NCI-H2171 (cell line): Measurements from ENCODE around the gene CA4.

Experiments
- DNase-seq: peaks from one replicate; lab custom pipeline; 2025; lab: John Stamatoyannopoulos, UW

The CA4 gene

DNA sequence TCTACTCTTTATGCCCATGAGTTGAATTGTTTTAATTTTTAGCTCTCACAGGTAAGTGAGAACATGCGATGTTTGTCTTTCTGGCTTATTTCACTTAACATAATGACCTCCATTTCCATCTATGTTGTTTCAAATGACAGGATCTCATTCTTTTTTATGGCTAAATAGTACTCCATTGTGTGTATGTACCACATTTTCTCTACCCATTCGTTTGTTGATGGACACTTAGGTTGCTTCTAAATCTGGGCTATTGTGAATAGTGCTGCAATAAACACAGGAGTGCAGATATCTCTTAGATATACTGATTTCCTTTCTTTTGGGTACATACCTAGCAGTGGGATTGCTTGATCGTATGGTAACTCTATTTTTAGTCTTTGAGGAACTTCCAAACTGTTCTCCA lies 19.3 kb upstream of the CA4 start:
- DNase-seq = no peak

DNA sequence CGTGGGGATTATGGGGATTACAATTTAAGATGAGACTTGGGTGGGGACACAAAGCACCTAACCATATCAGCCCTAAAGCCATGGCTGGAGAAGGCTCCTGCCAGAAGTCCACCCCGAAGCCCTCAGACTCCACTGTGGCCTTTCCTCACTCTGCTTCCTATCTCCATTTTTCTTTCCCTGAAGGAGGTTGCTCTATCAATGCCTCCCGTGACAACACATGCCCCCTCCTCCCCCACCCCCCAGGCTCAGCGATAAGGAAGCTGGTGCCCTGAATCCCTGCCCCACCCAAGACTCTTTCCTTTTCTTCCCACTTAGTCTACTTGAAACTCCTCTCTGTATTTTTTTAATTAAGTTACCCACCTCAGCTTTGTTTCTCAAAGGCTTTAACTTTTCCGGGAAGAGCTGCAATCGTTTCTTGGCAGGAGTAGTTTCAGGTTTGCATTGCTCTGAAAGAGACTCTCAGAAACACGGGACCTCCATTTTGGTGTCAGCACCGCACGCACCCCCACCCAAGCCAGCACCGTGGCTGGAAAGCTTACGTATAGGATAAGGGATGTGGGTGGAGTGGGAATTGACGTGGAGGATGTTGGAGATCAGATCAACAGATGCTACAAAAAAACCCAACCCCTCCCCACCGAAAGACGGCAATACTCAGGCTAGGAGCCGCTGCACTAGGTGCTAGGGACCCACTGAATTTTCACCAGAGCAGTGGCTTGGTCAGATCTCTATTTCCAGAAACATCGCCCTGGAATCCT lies 15.2 kb upstream of the CA4 start:
- peak; percentile 25 for DNase-seq

DNA sequence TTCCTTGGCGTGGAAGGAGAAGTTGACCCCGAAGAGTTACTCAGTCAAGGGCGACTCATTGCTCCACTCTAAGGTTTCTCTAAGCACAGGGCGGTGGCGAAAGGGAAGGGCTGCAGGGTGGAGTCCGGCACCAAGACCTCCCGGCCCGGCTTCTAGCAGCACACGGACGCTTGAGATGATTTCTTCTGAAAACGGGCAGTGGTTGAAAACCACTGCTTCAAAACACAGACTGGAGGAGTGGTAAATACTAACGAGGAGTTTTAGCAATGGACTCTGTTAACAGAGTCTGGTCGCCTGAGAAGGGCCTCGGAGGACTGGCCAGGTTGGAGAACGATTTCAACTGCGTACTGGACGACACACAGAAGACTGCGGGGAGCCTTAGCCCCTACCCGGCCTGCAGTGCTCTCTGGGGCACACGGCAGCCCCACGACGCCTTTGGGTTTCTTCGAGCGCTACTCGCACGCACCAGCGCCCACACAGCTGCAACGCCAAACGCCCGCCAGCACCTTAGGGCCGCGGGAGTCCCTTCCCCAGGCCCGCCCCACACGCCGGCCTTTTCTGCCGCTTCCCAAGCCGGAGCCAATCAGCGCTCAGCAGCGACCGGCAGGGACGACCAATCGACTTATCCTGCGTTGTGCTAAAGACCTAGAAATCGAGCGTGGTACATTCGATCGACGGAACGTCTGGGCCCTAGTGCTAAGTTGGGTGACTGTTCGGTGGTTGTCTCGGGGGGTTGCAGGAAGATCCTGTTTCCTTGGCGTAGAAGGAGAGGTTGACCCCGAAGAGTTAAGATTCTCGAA lies 14.4 kb upstream of the CA4 start:
- DNase-seq = peak; percentile 92

DNA sequence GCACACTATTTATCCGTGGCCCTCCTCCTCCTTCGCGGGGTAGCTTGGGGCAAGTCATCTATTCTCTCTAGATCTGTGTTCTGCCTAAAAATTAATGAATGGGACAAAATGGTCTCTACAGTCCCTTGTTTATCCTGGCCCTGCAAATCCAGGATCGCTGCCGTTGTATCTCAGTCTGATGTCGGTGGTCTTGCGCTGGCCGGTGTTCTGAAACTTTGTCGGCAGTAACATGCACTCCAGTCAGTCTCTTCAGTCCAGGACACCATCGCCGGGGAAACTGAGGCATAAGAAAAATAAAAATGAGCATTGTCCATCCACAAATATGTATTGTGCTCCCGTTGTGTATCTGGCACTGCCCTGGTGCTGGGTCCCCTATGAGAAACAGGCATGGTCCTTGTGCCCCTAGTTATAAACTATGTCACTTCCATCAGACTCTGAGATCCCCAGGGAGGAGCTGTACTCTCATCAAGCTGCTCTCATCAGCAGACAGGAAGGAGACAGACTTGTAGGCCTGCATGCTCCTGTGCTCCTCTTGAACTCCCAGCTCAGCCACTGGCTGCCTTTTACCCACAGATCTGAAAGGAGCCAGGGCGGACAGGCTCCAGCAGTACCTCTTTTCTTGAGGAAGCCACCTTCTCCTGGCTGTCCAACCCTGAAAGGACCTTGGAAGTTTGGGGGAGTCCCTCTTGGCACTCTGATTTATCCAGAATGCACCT lies 13.7 kb upstream of the CA4 start:
- DNase-seq = no peak

DNA sequence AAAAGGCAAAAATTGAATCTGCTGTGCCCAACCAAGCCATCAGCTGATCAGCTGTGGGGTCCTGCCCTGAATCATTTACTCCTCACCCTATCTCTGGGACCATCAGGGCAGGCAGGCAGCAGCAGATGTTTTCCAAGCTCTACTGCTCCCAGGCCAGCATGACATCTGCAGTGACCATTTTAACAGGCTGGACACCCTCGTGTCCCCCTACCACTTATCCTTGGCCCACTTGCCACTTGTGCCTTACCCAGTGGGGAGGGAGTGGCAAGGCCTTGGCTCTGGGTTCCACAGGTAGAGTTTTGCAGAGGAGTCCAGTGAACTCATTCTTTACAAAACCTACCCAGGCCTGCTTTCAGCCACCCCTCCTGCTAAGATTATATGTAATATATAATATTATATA lies 12.0 kb upstream of the CA4 start:
- DNase-seq = no peak

DNA sequence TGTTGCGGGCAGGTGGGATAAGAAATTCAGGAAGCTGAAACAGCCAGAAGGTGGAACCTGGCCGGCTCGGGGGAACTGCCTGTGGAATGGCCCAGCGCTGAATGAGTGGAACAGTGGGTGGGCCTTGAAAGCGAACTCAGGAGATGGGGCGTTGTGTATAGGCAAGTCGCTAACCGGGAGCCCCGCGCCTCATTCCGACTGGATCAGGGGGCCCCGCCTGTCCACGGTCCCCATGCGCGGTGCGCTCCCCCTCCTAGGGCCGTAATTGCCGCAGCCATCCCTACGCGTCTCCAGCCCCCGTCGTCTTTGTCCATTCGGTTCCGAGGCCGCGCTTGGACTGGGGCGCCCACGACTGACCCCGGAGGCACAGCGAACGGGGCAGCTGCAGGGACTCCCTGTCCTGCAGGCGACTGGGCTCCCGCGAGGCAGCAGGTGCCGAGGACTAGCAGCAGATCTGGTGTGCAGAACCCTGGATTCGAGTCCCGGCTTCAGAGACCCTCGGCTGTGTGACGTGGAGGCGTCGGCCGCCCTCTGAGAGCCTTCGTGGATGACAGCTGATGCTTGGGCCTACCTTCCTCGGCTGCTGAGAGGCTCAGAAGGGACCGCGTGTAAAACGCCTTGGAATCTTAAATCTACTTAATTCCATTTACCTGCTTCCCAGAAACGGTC lies 10.9 kb upstream of the CA4 start:
- no peak for DNase-seq

DNA sequence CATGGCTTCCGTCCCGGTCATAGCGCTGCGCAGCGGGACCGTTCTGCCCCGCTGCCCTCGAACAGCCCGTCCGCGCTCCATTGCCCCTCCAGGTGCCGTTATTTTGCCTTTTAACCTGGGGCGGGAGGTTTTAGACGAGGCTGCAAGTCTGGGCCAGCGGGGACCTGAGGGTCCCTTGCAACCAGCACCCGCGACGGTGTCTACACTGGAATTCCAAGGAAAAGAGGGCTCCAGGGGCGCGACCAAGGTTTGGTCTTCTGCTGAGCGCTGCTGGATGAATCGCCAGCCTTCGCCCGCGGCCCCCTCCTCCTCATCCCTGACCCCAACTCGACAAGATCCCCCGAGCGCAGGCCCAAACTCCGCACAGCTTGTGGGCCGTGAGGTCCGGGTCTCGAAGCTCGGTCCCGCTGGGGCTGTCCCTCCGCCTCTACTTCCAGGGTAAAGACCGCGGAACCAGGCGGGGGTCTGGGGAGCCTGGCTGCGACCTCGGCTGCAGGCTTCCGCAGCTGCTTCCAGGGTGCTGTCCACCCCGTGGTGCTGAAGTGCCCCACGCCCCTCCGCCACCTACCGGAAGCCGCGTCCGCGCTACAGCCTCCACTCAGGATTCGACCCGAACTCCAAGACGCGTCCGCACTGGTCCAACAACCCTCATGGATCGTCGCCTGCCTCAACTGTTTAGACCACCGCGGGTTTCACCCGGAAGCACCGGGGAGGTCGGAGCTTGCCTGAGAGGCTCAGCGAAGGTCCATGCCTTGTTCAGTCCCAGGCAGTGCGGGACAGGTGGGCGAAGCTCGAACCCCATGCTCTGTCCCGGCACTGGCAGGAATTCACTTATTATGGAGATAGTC lies 10.1 kb upstream of the CA4 start:
- DNase-seq = no peak

DNA sequence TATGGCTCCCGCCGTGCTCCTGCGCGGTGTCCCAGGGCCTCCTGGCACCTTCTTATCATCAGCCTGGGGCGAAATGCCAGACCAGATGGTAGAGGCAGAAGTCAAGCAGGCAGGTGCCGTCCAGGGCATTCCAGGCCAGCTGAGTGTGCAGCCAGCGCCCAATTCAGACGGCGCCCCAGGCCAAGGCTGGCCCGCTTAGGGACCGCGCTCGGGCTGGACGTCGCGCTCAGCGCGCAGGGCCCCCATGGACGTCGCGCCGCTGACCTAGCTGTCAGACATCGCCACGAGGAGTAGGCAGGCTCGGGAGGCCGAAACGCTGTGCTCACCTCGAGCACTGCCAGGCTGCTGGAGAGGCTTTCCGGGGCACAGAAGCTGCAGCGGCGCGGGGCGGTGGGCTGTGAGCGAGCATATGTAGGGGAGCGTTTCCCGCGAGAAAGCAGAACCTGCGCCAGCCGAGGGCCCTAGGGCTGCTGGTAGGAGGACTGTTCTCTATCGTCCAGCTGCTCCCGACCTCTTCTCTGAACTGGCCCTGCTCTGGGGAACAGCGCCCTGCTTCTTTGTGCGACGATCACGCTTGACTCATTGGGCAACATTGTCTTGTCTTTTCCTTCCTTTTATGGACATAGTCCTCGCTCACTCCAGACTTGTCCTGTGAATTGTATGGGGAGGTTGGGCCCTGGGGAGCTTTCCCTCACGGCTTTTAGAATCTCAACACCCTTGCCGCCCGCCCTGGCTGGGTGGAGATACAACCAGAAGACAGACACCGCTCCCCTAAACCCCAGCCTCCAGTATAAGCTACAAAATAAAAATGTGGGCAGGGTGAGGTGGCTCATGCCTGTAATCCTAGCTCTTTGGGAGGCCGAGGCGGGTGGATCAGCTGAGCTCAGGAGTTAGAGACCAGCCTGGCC lies 8.4 kb upstream of the CA4 start:
- no peak for DNase-seq

DNA sequence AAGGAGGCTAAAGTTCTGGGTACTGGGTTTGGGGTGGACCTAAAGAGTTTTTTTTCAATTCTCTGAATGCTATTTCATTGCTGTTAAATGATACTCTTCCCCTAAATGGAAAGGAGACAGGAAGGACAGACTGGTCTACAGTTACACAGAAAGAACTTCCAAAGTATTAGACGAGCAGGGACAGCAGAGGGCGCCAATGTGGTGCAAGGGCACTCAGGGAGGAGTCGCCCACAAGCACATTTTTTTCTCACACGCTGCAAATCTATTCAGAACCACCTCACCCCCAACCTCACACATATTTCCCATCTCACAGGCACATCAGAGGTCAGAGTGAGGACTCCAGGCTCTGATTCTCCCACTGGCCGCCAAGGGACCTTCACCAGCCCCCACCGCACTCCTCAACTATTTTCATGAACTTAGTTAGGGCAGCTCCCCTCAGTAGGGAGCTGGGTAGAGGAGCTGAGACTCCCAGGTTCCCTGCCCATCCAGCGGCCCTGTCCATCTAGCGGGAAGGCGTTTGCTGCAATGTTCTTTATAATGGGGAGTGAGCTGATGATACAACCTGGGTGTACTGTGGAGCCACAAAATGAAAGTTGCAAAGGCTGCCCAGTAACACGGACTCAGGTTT lies 6.8 kb upstream of the CA4 start:
- DNase-seq = peak; percentile 78

DNA sequence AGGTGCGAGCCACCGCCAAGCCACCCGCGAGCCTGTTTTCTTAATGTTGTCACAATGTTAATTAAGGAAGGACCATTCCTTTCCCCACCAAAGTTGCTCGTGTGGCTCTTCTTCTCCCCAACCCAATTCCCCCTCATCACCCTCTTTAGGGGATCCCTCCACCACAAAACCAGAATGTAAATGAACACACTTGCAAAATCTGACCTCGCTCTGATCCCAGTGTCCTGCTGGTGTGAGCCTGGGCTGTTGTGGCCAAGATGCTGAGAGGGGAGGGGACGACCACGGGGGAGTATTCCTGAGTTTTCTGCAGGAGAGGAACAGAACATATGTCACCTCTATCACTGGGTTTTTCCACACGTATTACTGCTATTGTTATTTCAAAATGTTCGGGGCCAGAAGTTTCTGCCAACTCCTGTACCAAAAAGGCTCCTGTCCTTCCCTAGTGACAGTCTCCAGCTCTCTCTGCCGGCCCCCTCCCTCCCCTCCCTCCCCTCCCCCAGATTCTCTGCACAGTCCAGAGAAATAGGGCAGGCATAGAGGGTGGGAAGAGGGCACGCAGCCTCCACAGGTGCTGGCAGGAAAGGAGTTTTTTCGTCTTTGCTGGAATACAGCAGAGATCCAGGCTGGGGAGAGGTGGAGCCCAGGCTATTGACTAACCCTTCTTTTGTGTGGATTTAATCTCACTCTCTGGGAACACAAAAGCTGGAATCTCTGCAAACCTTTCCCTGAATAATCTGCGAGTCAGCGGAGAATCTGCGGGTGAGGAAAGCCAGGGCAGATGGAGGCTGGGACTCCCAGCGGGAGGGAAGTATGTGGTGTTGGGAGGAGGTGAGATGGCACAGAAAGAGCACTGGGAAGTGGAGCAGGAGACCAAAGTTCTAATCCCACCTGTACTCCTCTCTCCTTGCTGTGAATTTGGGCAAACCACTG lies 4.5 kb upstream of the CA4 start:
- no peak for DNase-seq

DNA sequence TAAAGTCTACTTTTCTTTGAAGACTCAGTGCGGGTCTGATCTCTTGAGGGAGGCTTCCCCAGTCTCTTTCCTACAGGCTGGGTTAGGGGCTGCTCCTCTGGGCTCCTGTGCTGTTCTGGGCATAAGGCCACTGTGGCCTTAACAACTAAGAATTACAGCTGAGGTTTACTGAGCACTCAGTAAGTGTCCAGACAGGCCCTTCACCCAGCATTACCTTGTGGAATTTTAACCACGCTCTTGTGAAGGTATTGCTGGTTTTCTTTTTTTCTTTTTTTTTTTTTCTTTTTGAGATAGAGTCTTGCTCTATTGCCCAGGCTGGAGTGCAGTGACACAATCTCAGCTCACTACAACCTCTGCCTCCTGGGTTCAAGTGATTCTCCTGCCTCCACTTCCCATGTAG lies 3.6 kb upstream of the CA4 start:
- no peak for DNase-seq

DNA sequence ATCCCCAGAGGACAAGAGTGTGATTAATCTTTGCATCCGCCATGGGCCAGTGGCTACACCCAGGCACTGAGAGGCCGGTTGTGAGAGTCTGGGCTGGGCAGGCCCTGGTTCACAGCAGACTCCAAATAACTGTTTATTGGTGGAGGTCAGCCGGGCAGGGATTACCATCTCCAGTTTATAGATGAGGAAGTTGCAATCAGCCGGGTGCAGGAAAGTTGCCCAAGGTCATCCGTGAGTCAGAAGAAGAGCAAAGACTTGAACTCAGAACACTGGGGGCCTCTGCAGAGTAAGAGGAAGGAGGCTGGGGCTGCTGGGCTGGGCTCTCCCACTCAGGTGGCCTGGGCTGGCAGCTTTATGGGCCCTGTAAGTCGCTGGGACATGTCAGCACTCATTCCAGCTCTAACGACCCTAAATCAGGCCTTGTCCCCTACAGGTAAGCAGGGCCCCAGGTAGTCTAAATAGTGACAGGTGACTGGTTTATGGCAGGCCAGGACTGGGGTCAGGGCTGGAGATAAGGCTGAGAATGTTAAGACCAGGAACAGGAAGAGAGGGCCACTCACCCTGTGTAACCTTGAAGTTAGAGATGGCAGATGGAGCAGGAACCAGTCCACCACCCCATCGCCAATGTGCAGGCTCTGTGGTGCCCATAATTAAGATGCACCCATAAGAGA lies 2.1 kb upstream of the CA4 start:
- DNase-seq = no peak

DNA sequence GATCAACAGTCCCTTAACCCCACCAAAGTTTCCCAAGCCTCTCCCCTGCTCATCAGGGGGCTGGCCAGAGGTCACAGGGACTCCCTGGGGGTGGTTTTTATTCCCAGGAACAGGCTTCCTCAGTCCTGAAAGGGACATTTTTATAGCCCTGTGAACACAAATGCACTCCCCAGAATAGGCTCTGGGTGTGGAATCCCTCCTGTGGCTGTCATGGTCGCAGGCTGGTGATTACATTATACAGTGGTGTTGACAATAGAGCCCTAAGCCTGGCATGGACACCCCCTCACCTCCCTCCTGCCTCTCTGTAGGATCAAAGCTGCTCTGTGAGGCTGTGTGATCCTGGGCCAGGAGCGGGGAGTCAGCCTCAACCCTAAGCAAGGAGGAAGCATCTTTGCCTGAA lies 1.4 kb upstream of the CA4 start:
- DNase-seq = no peak

DNA sequence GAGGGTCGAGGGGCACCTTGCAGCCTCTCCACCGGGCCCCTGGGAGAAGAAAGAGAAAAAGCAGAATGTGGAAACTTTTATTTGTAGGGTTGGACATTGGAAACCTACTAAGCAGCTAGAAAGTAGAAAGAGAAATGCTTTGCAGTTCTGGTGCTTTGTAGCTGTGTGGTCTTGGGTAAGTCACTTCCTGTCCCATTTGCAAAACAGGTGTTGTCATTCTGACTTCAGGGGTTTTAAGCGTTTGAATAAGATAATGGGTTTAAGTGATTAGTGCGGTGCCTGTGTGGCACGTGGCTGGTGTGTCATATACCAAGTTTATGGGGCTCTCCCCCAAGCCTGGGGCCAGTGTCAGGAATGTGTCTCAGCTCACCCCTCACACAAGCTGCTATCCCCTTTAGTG lies 1.6 kb downstream of the CA4 start:
- DNase-seq = no peak

DNA sequence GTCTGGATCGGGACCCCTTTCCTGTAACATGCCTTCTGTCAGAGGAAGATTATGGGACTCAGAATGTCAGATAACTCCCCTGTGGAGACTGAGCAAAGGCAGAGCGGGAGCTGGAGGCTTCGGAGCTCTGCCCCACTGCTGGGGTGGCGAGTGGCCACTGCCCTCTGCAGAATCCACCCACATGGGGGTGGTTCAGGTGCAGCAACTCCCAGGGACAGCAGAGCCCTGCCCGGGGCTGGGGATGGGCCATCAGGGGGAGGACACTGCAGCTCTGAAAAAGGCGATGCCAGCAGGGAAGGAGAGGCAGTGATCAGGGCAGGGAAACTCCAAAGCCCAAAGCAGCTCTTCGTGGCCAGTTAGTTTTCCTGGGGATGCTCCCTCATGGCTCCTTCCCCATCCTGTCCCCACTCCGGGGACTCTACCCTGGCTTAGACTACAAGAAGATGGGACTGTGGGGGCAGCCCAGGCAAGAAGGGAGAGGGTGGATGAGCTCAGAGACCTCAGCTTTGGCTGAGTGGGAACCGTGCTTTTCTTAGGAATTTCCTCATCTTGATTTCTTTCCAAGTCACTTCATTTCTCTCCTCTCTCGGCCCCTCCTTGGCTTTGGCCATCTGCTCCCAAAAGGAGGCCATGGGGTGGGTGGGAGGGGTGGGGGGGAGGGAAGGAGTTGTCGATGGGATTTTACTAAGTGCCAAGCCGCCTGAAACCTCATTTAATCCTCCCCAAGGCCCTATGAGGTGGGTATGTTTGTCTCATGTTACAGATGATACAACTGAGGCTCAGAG lies 4.0 kb downstream of the CA4 start:
- DNase-seq = no peak

DNA sequence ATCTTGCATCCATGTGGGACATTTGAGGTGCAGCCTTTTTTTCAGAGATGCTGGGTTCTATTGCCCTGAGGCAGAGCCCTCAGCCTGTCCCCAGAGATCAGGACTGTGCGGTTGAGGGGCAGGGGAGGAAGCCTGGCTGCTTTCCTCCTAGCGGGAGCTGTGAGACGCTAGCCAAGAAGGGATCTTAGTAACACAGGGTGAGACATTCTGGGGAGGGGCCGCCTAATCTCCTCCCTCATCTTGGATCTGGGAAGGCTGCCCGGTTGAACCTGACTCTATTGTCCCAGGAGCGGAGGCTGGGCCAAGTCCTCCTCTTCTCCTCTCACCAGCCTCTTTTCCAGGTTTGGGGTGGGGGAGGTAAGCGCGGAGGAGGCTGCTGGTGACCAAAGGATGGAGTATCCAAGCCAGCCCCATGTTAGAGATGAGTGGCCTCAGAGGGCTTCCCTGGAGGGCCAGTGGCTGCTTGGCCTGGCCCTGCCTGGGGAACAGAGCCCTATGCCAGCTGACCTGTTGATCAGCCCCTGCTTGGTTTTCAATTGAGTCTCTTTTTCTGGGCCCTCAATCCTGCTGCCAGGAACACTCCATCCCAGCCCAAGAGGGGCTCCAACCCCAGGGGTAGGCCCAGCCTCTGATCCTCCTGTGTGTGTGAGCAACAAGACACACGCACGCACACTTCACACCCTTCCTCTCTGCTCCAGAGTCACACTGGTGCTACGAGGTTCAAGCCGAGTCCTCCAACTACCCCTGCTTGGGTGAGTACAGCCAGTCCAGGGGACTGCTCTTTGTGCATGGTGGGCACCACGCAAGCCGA lies 5.0 kb downstream of the CA4 start:
- DNase-seq = peak; percentile 21

DNA sequence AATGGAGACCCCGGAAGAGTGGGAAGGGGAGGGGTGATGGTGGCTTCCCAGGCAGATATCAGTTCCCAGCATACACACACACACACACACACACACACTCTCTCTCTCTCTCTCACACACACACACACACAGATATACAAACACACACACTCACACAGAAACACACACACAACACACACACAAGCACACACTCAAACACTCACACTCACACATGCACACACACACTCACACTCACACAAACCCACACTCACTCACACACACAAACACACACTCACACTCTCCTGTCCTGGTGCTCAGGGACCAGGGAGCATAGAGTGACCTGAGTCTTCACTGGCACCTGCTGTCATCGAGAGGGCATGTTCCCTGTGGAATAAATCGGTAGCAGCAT lies 5.6 kb downstream of the CA4 start:
- DNase-seq = no peak
